GM21619 (cell line): Measurements from ENCODE around the gene ZBTB38.
A peak's percentile ranks its signal among the peaks of the same experiment; 100 is the strongest.

ENCODE experiments used
- ATAC-seq: cut with Tn5 transposase; IDR thresholded peaks from one replicate; pipeline ENCODE4 v1.9.1; 2021; ENCODE audit not compliant: unreplicated experiment

ZBTB38 gene

GRCh38 chr3:141362736-141363135 is 5.6 kb upstream of the ZBTB38 start:
- no peak for ATAC-seq

GRCh38 chr3:141365201-141365600 is 3.1 kb upstream of the ZBTB38 start:
- no peak for ATAC-seq

- ATAC-seq = no peak
Observed at GRCh38 chr3:141366285-141367037, 1.8 kb upstream of the ZBTB38 start.

- no peak for ATAC-seq
Observed at GRCh38 chr3:141367038-141367730, 1.1 kb upstream of the ZBTB38 start.

- ATAC-seq = no peak
Observed at GRCh38 chr3:141368925-141369794, 856 bp downstream of the ZBTB38 start.

- ATAC-seq = peak; percentile 82
Observed at GRCh38 chr3:141370065-141370533, 1.8 kb downstream of the ZBTB38 start.

- peak; percentile 29 for ATAC-seq
Observed at GRCh38 chr3:141371882-141372281, 3.6 kb downstream of the ZBTB38 start.

- no peak for ATAC-seq
Observed at GRCh38 chr3:141372656-141373055, 4.4 kb downstream of the ZBTB38 start.

GRCh38 chr3:141373232-141373631 is 4.9 kb downstream of the ZBTB38 start:
- ATAC-seq = no peak

GRCh38 chr3:141373768-141374526 is 5.6 kb downstream of the ZBTB38 start:
- ATAC-seq = no peak

- no peak for ATAC-seq
Observed at GRCh38 chr3:141375381-141376301, 7.3 kb downstream of the ZBTB38 start.

- ATAC-seq = no peak
Observed at GRCh38 chr3:141377377-141377776, 9.1 kb downstream of the ZBTB38 start.

GRCh38 chr3:141378556-141378955 is 10.3 kb downstream of the ZBTB38 start:
- ATAC-seq = no peak

- peak; percentile 51 for ATAC-seq
Observed at GRCh38 chr3:141379250-141379966, 11.1 kb downstream of the ZBTB38 start.

- no peak for ATAC-seq
Observed at GRCh38 chr3:141380279-141380678, 12.0 kb downstream of the ZBTB38 start.

GRCh38 chr3:141380987-141381386 is 12.7 kb downstream of the ZBTB38 start:
- peak; percentile 30 for ATAC-seq

- ATAC-seq = no peak
Observed at GRCh38 chr3:141382571-141382970, 14.3 kb downstream of the ZBTB38 start.

GRCh38 chr3:141383555-141384129 is 15.3 kb downstream of the ZBTB38 start:
- no peak for ATAC-seq

- no peak for ATAC-seq
Observed at GRCh38 chr3:141384157-141384556, 15.9 kb downstream of the ZBTB38 start.
